SK-N-SH (cell line): ENCODE measurements around the gene ABCC2. TPM values are rescaled to one million over a fixed set of nuclear protein-coding genes. Genes with fewer than 3 reads are reported as not detected.

Experiments used
- CTCF ChIA-PET: fragments of 300-600, 350-600 bp; formaldehyde crosslinking; extraction: SDS; loops from one replicate; lab custom pipeline; 2021; lab: Yijun Ruan, JAX
- POLR2A ChIA-PET: fragments of 350-600 bp; sonication (Branson Sonifier 250); formaldehyde crosslinking; extraction: SDS; loops from one replicate; lab custom pipeline; 2020; ENCODE audit warnings: antibody characterized with exemption, inconsistent platforms; lab: Yijun Ruan, JAX
- DNase-seq: peaks from one replicate; pipeline ENCODE4 v3.0.0; 2012
- H2AFZ ChIP-seq: fragments of 200-600 bp; sonication (generic); 2 replicates; pipeline ENCODE4 v1.8.1; 2016; ENCODE audit warnings: antibody characterized with exemption, mild to moderate bottlenecking, low read depth
- H3F3A ChIP-seq: fragments of 200-600 bp; sonication (generic); replicated peaks from 2 replicates; pipeline ENCODE3; 2016; ENCODE audit warnings: antibody characterized with exemption, mild to moderate bottlenecking; ENCODE audit not compliant: insufficient read depth
- H3K27ac ChIP-seq, 2 experiments: fragments of 200-500 bp in 1 of 2; fragments of 200-600 bp in 1 of 2; sonication (Bioruptor generic) in 1 of 2; sonication (generic), shearing (Covaris generic) in 1 of 2; 2 replicates each; pipeline versions ENCODE4 v1.5.1 to v1.6.1; 2014 to 2016; ENCODE audit warnings: low read depth in 2 of 2, inconsistent platforms in 1 of 2, low read length in 1 of 2, mild to moderate bottlenecking in 1 of 2, mixed read lengths in 1 of 2
- H3K27me3 ChIP-seq: fragments of 200-600 bp; sonication (generic), shearing (Covaris generic); 2 replicates; pipeline ENCODE4 v1.6.1; 2016; ENCODE audit warnings: mixed run types; ENCODE audit not compliant: insufficient read depth
- H3K36me3 ChIP-seq, 2 experiments: fragments of 200-500 bp in 1 of 2; fragments of 200-600 bp in 1 of 2; sonication (Bioruptor generic) in 1 of 2; sonication (generic) in 1 of 2; replicated peaks in 1 of 2; 2 replicates each; pipeline versions ENCODE3 to v1.5.1; 2014 to 2016; ENCODE audit warnings: low read length in 1 of 2, mild to moderate bottlenecking in 1 of 2; ENCODE audit not compliant: insufficient read depth in 2 of 2, control insufficient read depth in 1 of 2
- H3K4me1 ChIP-seq, 2 experiments: fragments of 200-500 bp in 1 of 2; fragments of 200-600 bp in 1 of 2; sonication (Bioruptor generic) in 1 of 2; sonication (generic), shearing (Covaris generic) in 1 of 2; 2 replicates each; pipeline versions ENCODE4 v1.5.1 to v1.6.1; 2014 to 2016; ENCODE audit warnings: low read depth in 1 of 2, low read length in 1 of 2, mixed run types in 1 of 2; ENCODE audit not compliant: insufficient read depth in 2 of 2, control insufficient read depth in 1 of 2
- H3K4me2 ChIP-seq: fragments of 200-600 bp; sonication (generic), shearing (Covaris generic); 2 replicates; pipeline ENCODE4 v1.6.1; 2017; ENCODE audit warnings: mixed run types
- H3K4me3 ChIP-seq, 2 experiments: fragments of 200-500 bp in 1 of 2; fragments of 200-600 bp in 1 of 2; sonication (Bioruptor generic) in 1 of 2; sonication (generic), shearing (Covaris generic) in 1 of 2; 2 replicates each; pipeline versions ENCODE4 v1.5.1 to v1.8.1; 2014 to 2016; ENCODE audit warnings: low read depth in 2 of 2, inconsistent platforms in 1 of 2, low read length in 1 of 2, mild to moderate bottlenecking in 1 of 2, mixed read lengths in 1 of 2, moderate library complexity in 1 of 2
- H3K79me2 ChIP-seq: fragments of 200-600 bp; sonication (generic); 2 replicates; pipeline ENCODE4 v1.8.1; 2017; ENCODE audit warnings: mild to moderate bottlenecking; ENCODE audit not compliant: insufficient read depth
- H3K9ac ChIP-seq: fragments of 200-600 bp; sonication (generic); 2 replicates; pipeline ENCODE4 v1.6.1; 2017; ENCODE audit warnings: mixed run types
- H3K9me2 ChIP-seq: fragments of 200-600 bp; sonication (generic); 2 replicates; pipeline ENCODE4 v1.6.1; 2017; ENCODE audit warnings: mixed run types
- H3K9me3 ChIP-seq: fragments of 200-600 bp; sonication (generic); 2 replicates; pipeline ENCODE4 v1.6.1; 2017; ENCODE audit warnings: mixed run types, mild to moderate bottlenecking, moderate library complexity
- H4K20me1 ChIP-seq: fragments of 200-600 bp; sonication (generic); 2 replicates; pipeline ENCODE4 v1.6.1; 2017; ENCODE audit warnings: mild to moderate bottlenecking, mixed run types; ENCODE audit not compliant: insufficient read depth
- CHD2 ChIP-seq: fragments of 150-350 bp; IDR thresholded peaks from 2 replicates; pipeline ENCODE4 v1.6.1; 2018; ENCODE audit warnings: low read length; ENCODE audit not compliant: partially characterized antibody
- EP300 ChIP-seq, 2 experiments: IDR thresholded peaks; 2 replicates each; pipeline versions ENCODE4 v1.4.0 to v1.6.1; 2012; ENCODE audit warnings: borderline replicate concordance in 1 of 2, low read depth in 1 of 2, low read length in 1 of 2
- EZH2phosphoT487 ChIP-seq: fragments of 200-600 bp; sonication (generic); IDR thresholded peaks from 2 replicates; pipeline ENCODE4 v1.6.1; 2017; ENCODE audit warnings: low read depth, mixed run types, mild to moderate bottlenecking, antibody characterized with exemption, moderate library complexity, borderline replicate concordance
- GABPA ChIP-seq: IDR thresholded peaks from 2 replicates; pipeline ENCODE4 v1.4.0; 2012; ENCODE audit warnings: low read depth, mild to moderate bottlenecking
- IRF3 ChIP-seq: fragments of 150-350 bp; IDR thresholded peaks from 2 replicates; pipeline ENCODE4 v1.6.1; 2016; ENCODE audit warnings: mild to moderate bottlenecking, low read depth, low read length
- MEF2A ChIP-seq: IDR thresholded peaks from 2 replicates; pipeline ENCODE4 v1.4.0; 2012; ENCODE audit warnings: low read depth, borderline replicate concordance
- NRF1 ChIP-seq: IDR thresholded peaks from 2 replicates; pipeline ENCODE4 v1.6.1; 2012; ENCODE audit warnings: low read depth, mild to moderate bottlenecking, low read length
- PBX3 ChIP-seq: IDR thresholded peaks from 2 replicates; pipeline ENCODE4; 2012
- RCOR1 ChIP-seq: fragments of 150-350 bp; IDR thresholded peaks from 2 replicates; pipeline ENCODE4 v1.6.1; 2017; ENCODE audit warnings: antibody characterized with exemption, low read length
- SIN3A ChIP-seq: IDR thresholded peaks from 2 replicates; pipeline ENCODE4 v1.6.1; 2012; ENCODE audit warnings: low read depth, mild to moderate bottlenecking, low read length, moderate library complexity, borderline replicate concordance
- TCF12 ChIP-seq: IDR thresholded peaks from 2 replicates; pipeline ENCODE4 v1.4.0; 2012
- WGBS: methylation state at CpG from one replicate; pipeline ENCODE4 v1.1.6; 2017; ENCODE audit warnings: low lambda C conversion rate; 5-methylcytosine and 5-hydroxymethylcytosine counted together
- polyA plus RNA-seq, 3 experiments: library from polyadenylated mRNA; depleted of rRNA; stranded (reverse); fragments of >200 nt; gene quantifications; 2 replicates each; pipeline ENCODE4 v1.2.3, GENCODE V29; 2012

ABCC2 gene
- polyA plus RNA-seq, 1 of the 3 experiments (the other 2 are of a cell fraction): 0.48 TPM

- POLR2A ChIA-PET: no interaction called here
- Histone ChIP-seq H3K36me3 (peaks cover 63 to 93% of the 10 kb centered on the region in 2 experiments), H3K79me2 (peaks cover 48% of the 10 kb centered on the region), H3K4me3 (no peak overlapping the region), H3K27me3 (no peaks in the 10 kb centered on the region), H4K20me1 (peaks cover 6% of the 10 kb centered on the region; the same call in 1 of the 2 replicates), H3K4me2 (no peak overlapping the region), H3K9me3 (no peaks in the 10 kb centered on the region), H3K27ac (no peak overlapping the region), H3F3A (peaks cover 36% of the 10 kb centered on the region), H3K4me1 (no peaks in the 10 kb centered on the region), H2AFZ (no peak overlapping the region), H3K9ac (no peak overlapping the region), H3K9me2 (no peaks in the 10 kb centered on the region)
- no peak for TF ChIP-seq SIN3A
- no peak for TF ChIP-seq NRF1
- DNase-seq: no peak
- CTCF ChIA-PET: interaction anchor here (0.9 to 1.2 kb wide), 2 partner anchors 85 to 166 kb away, joined by 3 to 4 read pairs; no protein-coding TSS in a partner anchor
- 91% methylated on average over 19 of the region's 19 CpGs for WGBS
These were observed 97.8 kb downstream of the ABCC2 start for GRCh38 chr10:99880080-99880835.

GRCh38 chr10:99881371-99881770 is 98.9 kb downstream of the ABCC2 start:
- Histone ChIP-seq H3F3A (peaks cover 26% of the 10 kb centered on the region), H2AFZ (no peak overlapping the region), H3K27me3 (no peaks in the 10 kb centered on the region), H3K9me2 (no peaks in the 10 kb centered on the region), H3K4me3 (no peak overlapping the region), H3K4me1 (no peaks in the 10 kb centered on the region), H3K9ac (no peak overlapping the region), H3K36me3 (peaks cover 69 to 93% of the 10 kb centered on the region in 2 experiments), H3K4me2 (no peak overlapping the region), H4K20me1 (peaks cover 6% of the 10 kb centered on the region; the same call in 1 of the 2 replicates), H3K79me2 (peaks cover 59% of the 10 kb centered on the region), H3K27ac (no peak overlapping the region), H3K9me3 (no peaks in the 10 kb centered on the region)
- ChIA-PET POLR2A (no interaction called here), CTCF (interaction anchor here (1.2 kb wide), 2 partner anchors 33 to 84 kb away, joined by 3 read pairs; no protein-coding TSS in a partner anchor)
- WGBS: 98% methylated on average over 5 of the region's 5 CpGs
- TF ChIP-seq CHD2 (no peak), PBX3 (no peak), RCOR1 (no peak)
- no peak for DNase-seq

GRCh38 chr10:99883523-99883922 is 101.1 kb downstream of the ABCC2 start:
- Histone ChIP-seq H3K9me2 (no peaks in the 10 kb centered on the region), H3K4me2 (no peak overlapping the region), H3F3A (peaks cover 19% of the 10 kb centered on the region), H4K20me1 (no peaks in the 10 kb centered on the region), H3K79me2 (peaks cover 74% of the 10 kb centered on the region), H3K4me3 (no peak overlapping the region), H2AFZ (no peak overlapping the region), H3K9me3 (no peaks in the 10 kb centered on the region), H3K4me1 (no peaks in the 10 kb centered on the region), H3K36me3 (peaks cover 58 to 93% of the 10 kb centered on the region in 2 experiments), H3K27me3 (no peaks in the 10 kb centered on the region), H3K27ac (0 out of 4 replicates have a peak overlapping the region, but pooled peaks of 1 of the 2 experiments have one; percentile 18), H3K9ac (no peak overlapping the region)
- no peak for DNase-seq
- TF ChIP-seq MEF2A (no peak), EP300 (IDR thresholded peaks at IDR 0.05; ENCODE audit: borderline replicate concordance in 1 of 2, low read depth in 1 of 2, low read length in 1 of 2) (no peak), GABPA (no peak), IRF3 (no peak), SIN3A (no peak), TCF12 (no peak), EZH2phosphoT487 (no peak)
- ChIA-PET CTCF (interaction anchor here (1.1 to 1.5 kb wide), 2 partner anchors 38 to 162 kb away, joined by 3 to 6 read pairs; no protein-coding TSS in a partner anchor), POLR2A (no interaction called here)
- WGBS: 97% methylated on average over 2 of the region's 2 CpGs
